Progenitor cell of endocrine pancreas (in vitro differentiated cells): Measurements from ENCODE around the gene COPG1. TPM values are rescaled to one million over a fixed set of nuclear protein-coding genes. Genes with fewer than 3 reads are reported as not detected.
"Not testable (repeated sequence)": the region's sequence is repeated elsewhere in the genome, so short reads cannot be mapped to it uniquely, and the experiment has no call there.

Source experiments
- DNase-seq: peaks from one replicate; pipeline ENCODE4 v3.0.0; 2021; ENCODE audit warnings: low spot score; ENCODE audit not compliant: unreplicated experiment
- H3K27ac Mint-ChIP-seq: 2 replicates; pipeline ENCODE4 v1.8.0; 2021; ENCODE audit warnings: mild to moderate bottlenecking, moderate library complexity, mixed read lengths
- H3K27me3 Mint-ChIP-seq: 2 replicates; pipeline ENCODE4 v1.8.0; 2021; ENCODE audit warnings: mixed read lengths
- H3K36me3 Mint-ChIP-seq: 2 replicates; pipeline ENCODE4 v1.8.0; 2022; ENCODE audit warnings: mixed read lengths; ENCODE audit not compliant: insufficient read depth
- H3K4me1 Mint-ChIP-seq: 2 replicates; pipeline ENCODE4 v1.8.0; 2021; ENCODE audit warnings: low read depth, mixed read lengths
- H3K4me3 Mint-ChIP-seq: 2 replicates; pipeline ENCODE4 v1.8.0; 2021; ENCODE audit warnings: low read depth, mild to moderate bottlenecking, moderate library complexity, mixed read lengths
- H3K9me3 Mint-ChIP-seq: 2 replicates; pipeline ENCODE4 v1.8.0; 2021; ENCODE audit warnings: low read depth, mixed read lengths
- CTCF ChIP-seq: fragments of 200-600 bp; sonication (generic); IDR thresholded peaks from one replicate; pipeline ENCODE4 v1.5.0; 2021; ENCODE audit warnings: antibody characterized with exemption, mild to moderate bottlenecking; ENCODE audit not compliant: unreplicated experiment
- total RNA-seq: library from RNA; stranded (reverse); gene quantifications from 2 replicates; pipeline ENCODE4 v1.2.1, GENCODE V29; 2021

COPG1 gene
- total RNA-seq, 1 donor from 2014 or later: 141 TPM

- not testable (repeated sequence) for H3K36me3 Mint-ChIP-seq, H3K4me3 Mint-ChIP-seq
These were observed 3.6 kb upstream of the COPG1 start for GRCh38 chr3:129245641-129246306.

GRCh38 chr3:129246636-129247035 lies 2.8 kb upstream of the COPG1 start:
- DNase-seq: no peak
- Mint-ChIP-seq H3K27me3 (no peaks in the 10 kb centered on the region), H3K4me1 (peaks cover 15% of the 10 kb centered on the region), H3K4me3 (no peak overlapping the region), H3K27ac (no peak overlapping the region), H3K36me3 (peaks cover 1% of the 10 kb centered on the region), H3K9me3 (no peaks in the 10 kb centered on the region)
- no peak for TF ChIP-seq CTCF

More at GRCh38 chr3:129245641-129246306, 3.6 kb upstream of the COPG1 start:
- TF ChIP-seq CTCF: peak; percentile 97
- Mint-ChIP-seq H3K27ac (peak overlapping the region; percentile 73), H3K4me1 (peaks cover 15% of the 10 kb centered on the region)
- DNase-seq: peak; percentile 72
- not testable (repeated sequence) for H3K27me3 Mint-ChIP-seq, H3K9me3 Mint-ChIP-seq

- Mint-ChIP-seq H3K4me1 (peaks cover 15% of the 10 kb centered on the region), H3K4me3 (peak overlapping the region; percentile 97), H3K36me3 (peaks cover 7% of the 10 kb centered on the region), H3K9me3 (no peaks in the 10 kb centered on the region), H3K27me3 (no peaks in the 10 kb centered on the region), H3K27ac (peak overlapping the region; percentile 97)
- TF ChIP-seq CTCF: no peak
- DNase-seq: no peak
These were observed 973 bp upstream of the COPG1 start for GRCh38 chr3:129248286-129248979.

- peaks cover 22% of the 10 kb centered on the region for H3K36me3 Mint-ChIP-seq
- peaks cover 15% of the 10 kb centered on the region for H3K4me1 Mint-ChIP-seq
These were observed 3.3 kb downstream of the COPG1 start for GRCh38 chr3:129252748-129253147.

More at GRCh38 chr3:129252748-129253147, 3.3 kb downstream of the COPG1 start:
- no peak for TF ChIP-seq CTCF
- Mint-ChIP-seq H3K27me3 (no peaks in the 10 kb centered on the region), H3K9me3 (no peaks in the 10 kb centered on the region), H3K4me3 (no peak overlapping the region), H3K27ac (no peak overlapping the region)
- DNase-seq: no peak
